NCI-H345 treated with DMSO at 0.1 percent for 48 hours (cell line): Measurements from ENCODE around the gene LRFN2.

Experiments used
- DNase-seq: peaks from one replicate; lab custom pipeline; 2025; ENCODE audit not compliant: unreplicated experiment; lab: John Stamatoyannopoulos, UW

LRFN2 gene

GRCh38 chr6:40386200-40386599 is 201.0 kb downstream of the LRFN2 start:
- DNase-seq, result no peak

DNA sequence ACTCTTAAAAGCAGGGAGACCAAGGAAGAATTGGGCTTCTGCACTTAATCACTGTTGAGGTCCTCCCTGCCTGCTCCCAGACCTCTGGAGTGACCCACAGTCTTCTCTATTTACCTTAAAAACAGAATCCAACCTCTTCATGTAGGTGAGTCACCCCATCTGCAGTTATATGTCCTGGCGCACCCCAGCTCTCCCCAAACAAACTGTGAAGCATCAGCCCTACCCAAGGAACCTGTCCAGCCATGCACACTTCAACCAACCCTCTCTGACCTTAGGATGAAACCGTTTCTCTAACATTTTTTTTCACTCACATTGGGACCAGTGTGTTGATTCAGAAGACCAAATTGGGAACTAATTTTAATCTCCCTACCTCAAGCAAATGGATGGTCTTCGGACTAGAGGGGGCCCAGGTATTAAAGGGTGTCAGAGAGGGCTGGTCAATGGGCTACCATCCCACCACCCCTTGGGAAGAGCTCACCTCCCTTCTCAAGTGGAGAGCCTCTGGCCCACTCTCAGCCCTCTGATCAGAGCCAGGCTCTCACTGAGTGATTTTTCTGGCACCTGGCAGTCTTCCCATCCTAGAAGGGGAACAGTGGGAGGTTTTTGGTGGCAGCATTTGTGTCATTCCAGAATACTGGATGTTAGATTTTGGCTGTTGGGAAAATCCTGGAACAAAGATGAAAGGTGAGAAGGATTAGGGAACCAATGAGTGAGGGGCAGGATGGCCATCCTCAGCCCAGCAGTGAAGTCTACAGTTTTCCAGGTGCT is 203.6 kb downstream of the LRFN2 start:
- DNase-seq, result no peak

DNA sequence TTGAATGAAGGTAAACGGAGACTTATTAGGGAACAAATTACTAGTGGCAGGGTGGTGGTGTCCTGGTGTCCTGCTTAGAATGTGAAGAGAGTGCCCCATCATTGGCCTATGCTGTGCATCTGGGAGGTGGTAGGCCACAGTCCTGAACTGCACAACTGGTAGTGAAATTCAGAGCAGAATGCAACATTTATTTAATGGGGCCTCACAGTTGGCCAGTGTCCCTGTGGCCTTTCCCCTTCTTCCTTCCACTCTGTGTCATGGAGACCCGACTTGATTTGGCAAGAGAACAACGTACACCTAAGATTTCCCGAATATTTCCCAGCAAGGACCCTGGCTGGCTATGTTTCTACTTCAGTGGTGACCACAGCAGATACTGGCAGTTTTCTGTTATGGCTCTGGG is 206.9 kb downstream of the LRFN2 start:
- DNase-seq, result no peak

GRCh38 chr6:40379811-40380210 is 207.4 kb downstream of the LRFN2 start:
- no peak for DNase-seq

DNA sequence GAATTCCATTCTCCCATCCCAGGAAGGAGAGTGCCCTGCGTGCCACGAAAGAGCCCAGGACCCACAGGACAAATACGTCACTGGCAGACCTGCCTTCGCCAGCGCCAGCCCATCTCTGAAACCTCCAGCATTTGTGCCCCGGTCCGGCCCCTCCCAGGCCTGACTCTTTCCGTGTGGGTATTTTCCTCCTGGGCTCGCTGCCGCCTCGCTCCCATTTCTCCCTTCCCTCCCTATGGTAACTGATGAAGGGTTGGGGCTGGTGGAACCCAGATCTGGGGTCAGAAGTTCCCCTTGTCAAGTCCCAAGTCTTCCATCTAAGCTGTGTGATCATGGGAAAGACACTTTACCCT is 208.5 kb downstream of the LRFN2 start:
- no peak for DNase-seq

- no peak for DNase-seq
Observed at GRCh38 chr6:40378071-40378724, 209.0 kb downstream of the LRFN2 start.

DNA sequence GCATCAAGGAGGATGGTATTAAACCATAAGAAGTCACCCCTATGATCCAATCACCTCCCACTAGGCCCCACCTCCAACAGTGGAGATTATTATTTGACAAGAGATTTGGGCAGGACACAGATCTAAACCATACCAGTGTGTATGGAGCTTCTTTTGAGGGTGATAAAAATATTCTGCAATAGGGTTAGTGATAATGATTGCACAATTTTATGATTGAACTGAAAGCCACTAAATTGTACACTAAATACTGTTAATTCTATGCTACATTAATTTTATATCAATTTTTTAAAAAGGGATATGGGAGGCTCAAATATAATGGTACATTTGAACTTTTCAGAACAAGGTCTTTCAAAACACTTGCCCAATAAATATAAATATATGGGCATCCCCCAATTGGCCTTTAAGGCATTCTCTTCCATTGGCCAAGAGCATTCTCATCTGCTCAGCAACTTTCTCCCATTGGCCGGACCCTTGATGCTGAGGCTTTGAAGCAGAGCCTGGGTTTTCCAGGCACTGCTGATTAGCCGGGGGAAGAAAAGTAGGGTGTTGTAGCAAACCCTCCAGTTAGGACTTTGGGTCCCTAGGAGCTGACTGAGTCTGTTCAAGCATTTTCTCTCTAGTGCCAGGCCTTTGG is 209.9 kb downstream of the LRFN2 start:
- no peak for DNase-seq

- peak; percentile 54 for DNase-seq
Observed at GRCh38 chr6:40376113-40376650, 211.0 kb downstream of the LRFN2 start.

- DNase-seq, result no peak
Observed at GRCh38 chr6:40373267-40373666, 213.9 kb downstream of the LRFN2 start.

DNA sequence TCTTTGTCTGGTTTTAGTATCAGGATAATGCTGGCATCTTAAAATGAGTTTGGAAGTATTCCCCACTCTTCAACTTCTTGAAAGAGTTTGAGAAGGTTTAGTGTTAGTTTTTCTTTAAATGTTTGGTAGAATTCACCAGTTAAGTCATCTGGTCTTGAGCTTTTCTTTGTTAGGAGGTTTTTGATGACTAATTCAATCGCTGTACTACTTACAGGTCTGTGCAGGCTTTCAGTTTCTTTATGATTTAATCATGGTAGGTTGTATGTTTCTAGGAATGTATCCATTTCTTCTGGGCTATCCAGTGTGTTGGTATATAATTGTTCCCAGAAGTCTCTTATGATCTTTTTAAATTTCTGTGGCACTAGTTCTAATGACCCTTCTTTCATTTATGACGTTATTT is 215.5 kb downstream of the LRFN2 start:
- DNase-seq, result no peak

- DNase-seq, result no peak
Observed at GRCh38 chr6:40371095-40371494, 216.1 kb downstream of the LRFN2 start.

- DNase-seq, result no peak
Observed at GRCh38 chr6:40369891-40370290, 217.3 kb downstream of the LRFN2 start.

DNA sequence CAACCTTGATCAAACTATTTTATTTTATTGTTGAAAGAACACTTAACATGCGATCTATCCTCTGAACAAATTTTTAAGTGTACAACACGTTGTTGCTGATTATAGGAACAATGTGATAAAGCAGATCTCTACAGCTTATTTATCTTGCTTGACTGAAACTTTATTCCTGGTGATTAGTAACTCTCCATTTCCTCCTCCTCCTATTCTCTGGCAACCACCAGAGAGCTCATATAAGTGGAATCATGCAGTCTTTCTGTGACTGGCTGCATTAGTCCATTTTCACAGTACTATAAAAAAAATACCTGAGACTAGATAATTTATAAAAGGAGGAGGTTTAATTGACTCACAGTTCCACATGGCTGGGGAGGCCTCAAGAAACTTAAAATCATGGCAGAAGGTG is 218.1 kb downstream of the LRFN2 start:
- peak; percentile 10 for DNase-seq

DNA sequence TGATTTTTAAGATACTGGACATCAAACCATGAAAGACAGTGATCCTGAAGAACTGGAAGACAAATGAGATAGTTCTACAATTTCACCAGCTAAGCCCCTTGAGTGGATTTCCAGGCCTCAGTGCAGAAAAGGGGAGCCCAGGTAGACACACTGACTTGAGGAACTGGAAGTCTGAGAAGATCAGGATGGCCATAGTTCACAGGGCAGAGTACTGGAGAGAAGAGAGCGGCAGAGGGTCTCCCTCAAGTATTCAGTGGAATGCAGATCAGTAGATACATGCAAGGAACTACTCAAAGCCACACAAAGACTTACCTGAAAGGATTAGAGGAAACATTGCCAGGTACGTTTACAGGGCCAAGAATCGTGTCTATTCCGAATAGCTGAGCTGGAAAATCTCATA is 224.3 kb downstream of the LRFN2 start:
- DNase-seq, result no peak

DNA sequence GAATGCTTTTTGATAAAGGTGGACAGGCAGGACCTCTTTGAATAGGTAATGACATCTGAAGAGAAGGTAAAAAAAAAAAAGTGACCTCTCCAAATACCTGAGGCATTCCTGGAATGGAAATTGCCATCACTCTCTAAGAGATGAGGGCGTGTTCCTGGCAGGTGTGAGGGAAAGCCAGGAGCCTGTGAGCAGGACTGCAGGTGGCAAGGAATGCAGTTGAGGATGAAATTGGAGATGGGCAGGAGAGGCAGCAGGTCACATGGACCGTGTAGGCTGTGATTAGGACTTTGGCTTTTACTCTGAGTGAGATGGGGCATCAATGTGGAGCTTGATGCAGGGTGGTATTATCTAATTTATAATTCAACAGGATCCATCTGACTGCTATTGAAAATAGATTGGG is 227.4 kb downstream of the LRFN2 start:
- DNase-seq, result peak; percentile 16

- no peak for DNase-seq
Observed at GRCh38 chr6:40358473-40359460, 228.4 kb downstream of the LRFN2 start.

DNA sequence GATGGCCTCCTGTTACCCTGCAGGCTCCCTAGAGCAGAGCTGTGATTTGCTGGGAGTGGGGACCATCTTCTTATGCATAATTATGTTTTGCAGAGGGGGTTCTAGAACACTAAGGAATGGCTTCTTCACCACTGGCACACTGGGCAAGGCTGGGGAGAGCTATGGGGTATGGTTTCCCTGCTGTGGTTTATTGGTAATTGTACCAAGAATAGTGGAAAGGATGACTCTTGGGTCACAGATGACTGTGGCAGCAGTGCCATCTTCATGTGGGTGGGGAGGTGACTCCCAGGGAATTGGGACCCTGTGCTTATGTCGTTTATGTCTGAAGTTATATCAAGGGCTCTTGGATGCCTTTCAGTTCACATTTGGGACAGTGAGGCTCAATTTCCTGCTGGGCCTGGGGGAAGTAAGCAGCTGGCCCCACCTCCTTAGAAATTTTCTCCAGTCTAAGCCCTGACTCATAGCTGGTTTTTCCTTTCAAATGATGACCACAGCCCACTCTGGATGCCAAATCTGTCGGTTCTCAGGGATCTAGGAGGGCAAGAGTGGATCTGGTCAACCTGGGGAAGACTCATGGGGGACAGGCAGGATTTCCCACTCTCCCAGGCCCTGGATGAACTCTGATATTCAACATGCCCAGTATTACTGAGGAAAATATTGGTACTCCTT is 230.8 kb downstream of the LRFN2 start:
- no peak for DNase-seq

GRCh38 chr6:40355532-40355931 is 231.6 kb downstream of the LRFN2 start:
- DNase-seq, result no peak

DNA sequence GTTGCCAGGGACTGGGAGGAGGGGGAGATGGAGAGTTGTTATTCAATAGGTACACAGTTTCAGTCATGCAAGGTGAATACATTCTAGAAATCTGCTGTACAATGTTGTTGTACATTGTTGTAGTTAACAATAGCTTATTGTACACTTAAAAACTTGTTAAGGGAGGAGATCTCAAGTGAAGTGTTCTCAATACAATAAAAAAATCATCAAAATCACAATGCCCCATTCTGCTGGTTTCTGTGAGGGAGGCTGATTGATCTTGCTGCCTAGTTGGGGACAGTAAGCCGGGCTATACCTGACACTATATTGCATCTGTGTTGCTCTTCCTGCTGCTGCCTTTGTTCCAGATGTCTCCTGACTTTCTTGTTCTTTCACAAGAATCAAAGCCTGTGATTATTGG is 232.1 kb downstream of the LRFN2 start:
- no peak for DNase-seq

DNA sequence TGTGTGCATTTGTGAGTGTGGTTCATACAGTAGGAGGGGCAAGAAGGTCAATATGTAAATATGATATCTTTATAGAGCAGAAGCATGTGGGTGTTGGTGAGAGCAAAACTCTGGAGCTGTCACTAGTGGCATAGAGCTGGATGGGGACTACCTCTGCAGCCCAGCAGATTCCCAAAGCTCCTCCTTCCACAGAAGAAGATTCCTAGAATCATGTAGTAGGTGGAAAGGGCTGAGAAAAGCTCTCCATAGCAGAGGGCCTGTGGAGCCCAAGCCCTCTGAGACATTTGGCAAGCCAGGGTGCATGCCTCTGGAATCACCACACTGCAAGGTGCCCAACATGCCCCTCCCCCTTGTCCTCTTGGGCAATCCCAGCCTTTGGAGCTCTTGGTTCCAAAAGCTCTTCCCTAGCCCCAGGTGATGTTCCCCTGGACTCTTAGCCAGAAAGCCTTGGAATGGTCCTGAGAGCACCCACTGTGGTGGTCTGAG is 233.2 kb downstream of the LRFN2 start:
- DNase-seq, result no peak
